HepG2 (cell line): ENCODE data around the gene GCM1. TPM values are rescaled to one million over a fixed set of nuclear protein-coding genes. Genes with fewer than 3 reads are reported as not detected.

ENCODE experiments used
- AGO1 ChIP-seq: fragments of 200-400 bp; formaldehyde crosslinking; IDR thresholded peaks from 2 replicates; pipeline ENCODE4 v1.6.1; 2017; ENCODE audit warnings: mild to moderate bottlenecking, low read depth, low read length, moderate library complexity; ENCODE audit not compliant: poor library complexity, severe bottlenecking
- AKAP8 ChIP-seq: sonication (generic); formaldehyde crosslinking; IDR thresholded peaks from 2 replicates; pipeline ENCODE4 v1.5.1; 2020; ENCODE audit warnings: mild to moderate bottlenecking, missing genetic modification reagents
- ARID4A ChIP-seq: sonication (generic); formaldehyde crosslinking; IDR thresholded peaks from 2 replicates; pipeline ENCODE4 v1.5.0; 2020; ENCODE audit warnings: mild to moderate bottlenecking, missing genetic modification reagents, borderline replicate concordance
- CCDC6 ChIP-seq: sonication (generic); formaldehyde crosslinking; IDR thresholded peaks from 2 replicates; pipeline ENCODE4 v1.8.1; 2022; ENCODE audit warnings: mild to moderate bottlenecking, missing genetic modification reagents, moderate library complexity
- DMAP1 ChIP-seq: IDR thresholded peaks from 2 replicates; pipeline ENCODE4 v1.6.1; 2016
- DPF2 ChIP-seq: sonication (generic); formaldehyde crosslinking; IDR thresholded peaks from 2 replicates; pipeline ENCODE4 v1.4.0; 2020; ENCODE audit warnings: mild to moderate bottlenecking, low read depth, missing genetic modification reagents, borderline replicate concordance
- FOXA3 ChIP-seq: IDR thresholded peaks from 2 replicates; pipeline ENCODE4 v1.6.1; 2016; ENCODE audit warnings: missing genetic modification reagents, missing compliant biosample characterization
- GMEB1 ChIP-seq: sonication (generic); formaldehyde crosslinking; IDR thresholded peaks from 2 replicates; pipeline ENCODE4 v1.5.1; 2020; ENCODE audit warnings: missing genetic modification reagents, mild to moderate bottlenecking, borderline replicate concordance
- HMG20B ChIP-seq: conservative IDR thresholded peaks from 2 replicates; pipeline ENCODE4 v1.6.1; 2016; ENCODE audit warnings: missing genetic modification reagents, missing compliant biosample characterization
- HNRNPLL ChIP-seq: fragments of 200-400 bp; formaldehyde crosslinking; IDR thresholded peaks from 2 replicates; pipeline ENCODE4 v1.6.1; 2017; ENCODE audit warnings: mild to moderate bottlenecking, low read depth, low read length; ENCODE audit not compliant: poor library complexity, severe bottlenecking
- HOXA7 ChIP-seq: sonication (generic); formaldehyde crosslinking; IDR thresholded peaks from 2 replicates; pipeline ENCODE4 v1.8.1; 2022; ENCODE audit warnings: mild to moderate bottlenecking, missing genetic modification reagents, moderate library complexity
- IKZF4 ChIP-seq: sonication (generic); formaldehyde crosslinking; IDR thresholded peaks from 2 replicates; pipeline ENCODE4 v1.5.1; 2020; ENCODE audit warnings: borderline replicate concordance, mild to moderate bottlenecking, low read depth, missing genetic modification reagents; ENCODE audit errors: not compliant biosample characterization
- NFE2 ChIP-seq: sonication (generic); formaldehyde crosslinking; IDR thresholded peaks from 2 replicates; pipeline ENCODE4 v1.4.0; 2020; ENCODE audit warnings: missing genetic modification reagents
- NFE2L1 ChIP-seq: sonication (generic); formaldehyde crosslinking; IDR thresholded peaks from 2 replicates; pipeline ENCODE4 v1.4.0; 2020; ENCODE audit warnings: missing genetic modification reagents, mild to moderate bottlenecking, borderline replicate concordance
- NR1H2 ChIP-seq: sonication (generic); formaldehyde crosslinking; IDR thresholded peaks from 2 replicates; pipeline ENCODE4 v1.8.1; 2022; ENCODE audit warnings: low read depth, missing genetic modification reagents, borderline replicate concordance
- REL ChIP-seq: sonication (generic); formaldehyde crosslinking; conservative IDR thresholded peaks from 2 replicates; pipeline ENCODE4 v1.8.0; 2022; ENCODE audit warnings: mild to moderate bottlenecking, missing genetic modification reagents, moderate library complexity
- SAP130 ChIP-seq: IDR thresholded peaks from 2 replicates; pipeline ENCODE4 v1.6.1; 2016; ENCODE audit warnings: low read depth
- SMARCE1 ChIP-seq: fragments of 450-650 bp; IDR thresholded peaks from 2 replicates; pipeline ENCODE4 v1.6.1; 2017; ENCODE audit warnings: borderline replicate concordance
- SOX13 ChIP-seq, 3 experiments: fragments of 450-650 bp in 1 of 3; sonication (generic) in 1 of 3; formaldehyde crosslinking in 1 of 3; IDR thresholded peaks in 2 of 3; conservative IDR thresholded peaks in 1 of 3; 2 replicates each; pipeline versions ENCODE4 v1.5.0 to v1.6.1; 2016 to 2020; ENCODE audit warnings: antibody characterized with exemption in 1 of 3, mild to moderate bottlenecking in 1 of 3, missing compliant biosample characterization in 1 of 3, missing genetic modification reagents in 1 of 3, moderate library complexity in 1 of 3
- SRSF4 ChIP-seq: fragments of 200-400 bp; formaldehyde crosslinking; IDR thresholded peaks from one replicate; pipeline ENCODE4 v1.6.1; 2018; ENCODE audit warnings: mild to moderate bottlenecking, low read depth, low read length, moderate library complexity; ENCODE audit not compliant: poor library complexity, severe bottlenecking
- ZFP36L2 ChIP-seq: sonication (generic); formaldehyde crosslinking; IDR thresholded peaks from 2 replicates; pipeline ENCODE4 v1.4.0; 2020; ENCODE audit warnings: missing genetic modification reagents
- ZNF256 ChIP-seq: sonication (generic); formaldehyde crosslinking; conservative IDR thresholded peaks from 2 replicates; pipeline ENCODE4 v1.4.0; 2020; ENCODE audit warnings: missing genetic modification reagents
- ZNF335 ChIP-seq: sonication (generic); formaldehyde crosslinking; IDR thresholded peaks from 2 replicates; pipeline ENCODE4 v1.4.0; 2020; ENCODE audit warnings: missing genetic modification reagents
- ZNF674 ChIP-seq: sonication (generic); formaldehyde crosslinking; IDR thresholded peaks from 2 replicates; pipeline ENCODE4 v1.5.0; 2020; ENCODE audit warnings: low read depth, mild to moderate bottlenecking, missing genetic modification reagents
- polyA plus RNA-seq, 8 experiments: library from polyadenylated mRNA; depleted of rRNA in 3 of 8; stranded (reverse) in 7 of 8; unstranded in 1 of 8; fragments of >200 nt; fragmentation: Illumina TruSeq in 4 of 8; extraction: Trizol in 4 of 8; gene quantifications; 2 replicates each; pipeline versions ENCODE4 v1.2.1 to v1.2.3, GENCODE V29; 2011 to 2016; ENCODE audit warnings: low read depth in 4 of 8, missing spikeins in 1 of 8, mixed read lengths in 1 of 8; ENCODE audit not compliant: insufficient read depth in 1 of 8
- total RNA-seq, 5 experiments: library from RNA; depleted of rRNA; stranded (reverse); fragments of >200 nt; fragmentation: Illumina TruSeq; extraction: Trizol; gene quantifications; 2 replicates each; pipeline ENCODE4 v1.2.3, GENCODE V29; 2016; ENCODE audit warnings: low read depth in 1 of 5
- TF ChIP-seq, protein P1 (sequence below): IDR thresholded peaks from 2 replicates; pipeline ENCODE4 v1.6.1; 2016; ENCODE audit warnings: missing compliant biosample characterization, missing genetic modification reagents, borderline replicate concordance

Gene GCM1
- total and polyA plus RNA-seq, 2 of the 13 experiments (the other 11 are each of a cell fraction or from before 2014, with no cell fraction given) = 0.04 to 0.13 TPM

GRCh38 chr6:53112404-53112803 lies 36.2 kb downstream of the GCM1 start (continued):
- TF ChIP-seq HMG20B (peak; percentile 61; the same call in 1 of the 2 replicates), ZNF674 (CRISPR knock-in tag) (no peak), AGO1 (no peak), AKAP8 (CRISPR knock-in tag) (no peak), GMEB1 (CRISPR knock-in tag) (no peak), NFE2L1 (no peak), IKZF4 (CRISPR knock-in tag) (no peak), REL (no peak), SOX13 (IDR thresholded peaks at IDR 0.05) (no peak), SOX13 (CRISPR knock-in tag; conservative IDR thresholded peaks at IDR 0.05 in 1 of 2, IDR thresholded peaks at IDR 0.05 in 1 of 2) (peak in 1 of 2 experiments; percentile 64; a peak in 2 of 4 replicates), ZNF256 (no peak), SAP130 (CRISPR knock-in tag) (peak; percentile 49), SMARCE1 (no peak), FOXA3 (peak; percentile 77), ARID4A (CRISPR knock-in tag) (no peak), SRSF4 (no peak), DPF2 (CRISPR knock-in tag) (no peak), NFE2 (no peak), HOXA7 (no peak), DMAP1 (CRISPR knock-in tag) (no peak), CCDC6 (CRISPR knock-in tag) (no peak), HNRNPLL (no peak), ZFP36L2 (no peak), ZNF335 (CRISPR knock-in tag) (no peak), NR1H2 (CRISPR knock-in tag) (no peak)
- TF ChIP-seq, protein P1, sequence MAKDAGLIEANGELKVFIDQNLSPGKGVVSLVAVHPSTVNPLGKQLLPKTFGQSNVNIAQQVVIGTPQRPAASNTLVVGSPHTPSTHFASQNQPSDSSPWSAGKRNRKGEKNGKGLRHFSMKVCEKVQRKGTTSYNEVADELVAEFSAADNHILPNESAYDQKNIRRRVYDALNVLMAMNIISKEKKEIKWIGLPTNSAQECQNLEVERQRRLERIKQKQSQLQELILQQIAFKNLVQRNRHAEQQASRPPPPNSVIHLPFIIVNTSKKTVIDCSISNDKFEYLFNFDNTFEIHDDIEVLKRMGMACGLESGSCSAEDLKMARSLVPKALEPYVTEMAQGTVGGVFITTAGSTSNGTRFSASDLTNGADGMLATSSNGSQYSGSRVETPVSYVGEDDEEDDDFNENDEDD (CRISPR knock-in tag) = no peak
